Globus pallidus (tissue), 1 donor: ENCODE results near the gene PIRT.
"Not testable (repeated sequence)": the region's sequence is repeated elsewhere in the genome, so short reads cannot be mapped to it uniquely, and the experiment has no call there.

Experiments used
- DNase-seq: peaks from one replicate; pipeline ENCODE4 v3.0.0-alpha.2; 2015; ENCODE audit warnings: low spot score

Gene PIRT

GRCh38 chr17:10837921-10838320 lies at the start of gene PIRT:
Gene PIRT, minus strand, starts transcription at chr17:10838087. Its CDS starts 12,442 bp downstream, at chr17:10825645.
- no peak for DNase-seq

- DNase-seq, result no peak
Measured at GRCh38 chr17:10881959-10882358, 44.1 kb upstream of the PIRT start.

GRCh38 chr17:10879190-10879836 lies 41.4 kb upstream of the PIRT start:
- DNase-seq, result peak; percentile 55

- peak; percentile 34 for DNase-seq
Measured at GRCh38 chr17:10875984-10876555, 38.2 kb upstream of the PIRT start.

DNA sequence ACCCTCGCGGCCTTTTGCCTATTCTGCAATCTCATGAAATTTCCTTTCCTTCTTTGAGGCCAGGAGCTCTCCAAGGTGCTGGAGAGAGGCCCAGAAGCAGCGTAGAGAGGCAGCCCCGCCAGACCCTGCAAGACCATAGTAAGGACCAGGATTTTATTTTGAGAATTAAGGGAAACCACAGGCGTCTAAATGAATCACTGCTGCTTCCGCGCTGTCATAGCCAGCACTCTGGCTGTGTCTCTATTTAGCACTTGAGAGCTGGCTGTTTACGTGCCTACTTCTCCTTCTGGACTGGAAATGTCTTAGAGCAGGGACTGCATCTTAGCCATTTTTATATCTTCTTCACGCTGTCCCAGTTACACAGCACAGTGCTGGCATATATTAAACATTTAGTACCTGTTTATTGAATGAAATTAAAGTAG lies 37.6 kb upstream of the PIRT start:
- DNase-seq, result peak; percentile 42

DNA sequence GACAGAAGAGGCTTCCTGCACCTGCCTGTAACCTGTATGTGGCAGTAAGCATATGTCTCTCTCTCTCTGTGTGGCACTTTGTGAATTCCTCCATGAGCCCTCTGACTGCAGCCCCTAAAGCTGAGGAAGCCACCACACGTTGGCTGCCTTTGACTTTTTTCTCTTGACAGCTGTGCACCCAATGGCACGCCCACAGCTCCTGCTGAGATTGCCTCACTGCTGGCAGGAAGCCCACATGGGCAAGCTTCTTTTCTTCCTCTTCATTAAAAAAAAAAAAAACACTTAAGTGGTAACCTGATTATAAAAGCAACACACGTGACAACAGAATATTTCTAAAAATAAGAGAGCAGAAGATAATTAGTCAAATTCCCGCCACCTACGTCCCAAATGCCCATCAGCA lies 34.0 kb upstream of the PIRT start:
- no peak for DNase-seq

DNA sequence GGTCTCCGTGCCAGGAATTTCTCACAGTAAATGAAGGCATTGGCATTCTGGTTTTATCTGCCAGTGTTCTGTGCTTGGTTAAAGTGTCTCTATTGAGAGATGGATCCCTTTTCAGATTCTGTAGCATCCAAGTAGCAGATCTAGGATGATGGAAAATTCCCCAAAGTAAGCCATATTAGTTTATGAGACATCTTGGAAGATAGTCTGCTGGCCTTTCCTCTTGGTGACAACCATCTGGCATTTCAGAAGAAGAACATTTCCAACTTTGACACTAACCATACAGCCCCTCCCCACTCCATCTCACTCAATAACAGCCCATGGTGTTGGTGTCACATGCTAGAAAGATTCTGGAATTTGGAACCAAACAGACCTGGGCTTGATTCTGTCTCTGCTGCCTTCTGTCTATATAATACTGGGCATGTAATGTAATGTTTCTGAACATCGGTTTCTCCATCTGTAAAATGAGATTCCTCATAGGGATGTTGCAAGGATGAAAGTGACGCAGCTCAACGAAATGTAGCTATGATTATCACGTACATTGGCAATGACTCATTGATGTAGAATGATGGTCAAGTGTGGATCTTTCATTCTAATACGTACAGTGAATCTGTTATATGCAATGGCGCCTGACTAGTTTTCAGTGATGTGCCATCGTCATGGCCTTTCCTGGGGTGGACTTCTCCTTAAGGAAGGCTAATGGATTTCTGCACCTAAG lies 32.6 kb upstream of the PIRT start:
- DNase-seq, result no peak

DNA sequence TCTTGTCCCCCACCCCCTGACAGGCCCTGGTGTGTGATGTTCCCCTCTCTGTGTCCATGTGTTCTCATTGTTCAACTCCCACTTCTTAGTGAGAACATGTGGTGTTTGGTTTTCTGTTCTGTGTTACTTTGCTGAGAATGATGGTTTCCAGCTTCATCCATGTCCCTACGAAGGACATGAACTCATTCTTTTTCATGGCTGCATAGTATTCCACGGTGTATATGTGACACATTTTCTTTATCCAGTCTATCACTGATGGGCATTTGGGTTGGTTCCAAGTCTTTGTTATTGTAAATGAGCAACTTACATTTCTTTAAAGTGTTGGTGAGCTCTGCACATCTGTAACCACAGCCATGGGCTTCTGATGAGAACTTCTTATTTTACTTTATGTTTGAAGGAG lies 30.9 kb upstream of the PIRT start:
- not testable (repeated sequence) for DNase-seq

DNA sequence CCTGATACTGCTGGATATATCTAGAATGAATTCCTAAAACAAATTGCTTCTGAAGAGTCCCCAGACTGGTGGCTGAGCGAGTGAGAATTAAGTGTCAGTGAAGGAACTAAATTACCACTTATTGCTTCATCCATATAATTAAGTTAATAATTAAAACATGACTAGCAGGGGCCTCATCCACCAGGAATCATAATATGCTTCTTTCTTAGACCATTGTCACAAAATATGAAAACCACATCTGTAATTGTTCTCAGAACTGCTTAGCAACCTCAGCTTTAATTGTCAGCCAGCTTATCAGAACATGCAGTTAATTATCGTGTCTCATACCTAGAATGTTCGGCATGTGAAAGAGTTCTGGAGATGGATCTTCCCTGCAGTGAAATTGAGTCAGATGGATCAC lies 21.2 kb upstream of the PIRT start:
- DNase-seq, result no peak

GRCh38 chr17:10857976-10858375 lies 20.1 kb upstream of the PIRT start:
- no peak for DNase-seq

GRCh38 chr17:10846636-10847035 lies 8.7 kb upstream of the PIRT start:
- DNase-seq, result not testable (repeated sequence)

GRCh38 chr17:10845388-10845751 lies 7.5 kb upstream of the PIRT start:
- no peak for DNase-seq

DNA sequence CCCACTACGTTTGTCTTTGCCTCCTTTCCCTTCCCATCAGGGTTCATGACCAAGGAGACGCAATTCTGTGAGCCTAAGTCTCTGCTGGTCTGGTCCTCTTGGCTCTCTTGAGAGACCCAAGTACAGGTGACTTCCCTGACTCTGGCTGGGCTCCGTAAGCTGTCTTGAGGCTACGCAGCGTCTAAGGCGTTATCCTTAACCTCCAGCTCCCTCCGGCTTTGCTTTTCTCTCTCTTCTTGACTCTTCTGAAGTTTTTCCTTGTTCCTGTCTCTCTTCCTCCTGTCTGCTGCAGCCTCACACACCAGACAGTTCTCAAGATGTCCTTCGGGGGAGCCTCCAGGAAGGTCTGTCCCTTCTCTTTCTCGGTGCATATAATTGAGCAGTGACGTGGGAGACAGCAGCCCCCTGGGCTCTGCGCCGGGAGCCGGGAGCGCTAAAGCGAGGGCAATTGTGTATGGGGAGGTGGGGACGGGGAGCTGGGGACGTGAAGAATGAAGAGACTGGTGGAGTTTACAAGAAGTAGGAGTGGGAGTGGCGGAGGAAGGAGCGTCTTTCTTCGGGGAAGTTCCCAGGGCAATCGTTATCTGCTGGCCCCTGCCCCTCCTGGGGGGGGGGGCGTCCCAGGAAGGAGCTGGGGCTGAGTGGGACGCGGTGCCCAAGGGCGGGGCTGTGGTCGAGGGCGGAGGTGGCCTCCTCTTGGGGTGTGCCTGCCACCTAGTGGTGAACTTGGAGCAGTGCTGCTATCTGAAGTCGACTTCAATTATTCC lies 6.9 kb upstream of the PIRT start:
- peak; percentile 58 for DNase-seq

DNA sequence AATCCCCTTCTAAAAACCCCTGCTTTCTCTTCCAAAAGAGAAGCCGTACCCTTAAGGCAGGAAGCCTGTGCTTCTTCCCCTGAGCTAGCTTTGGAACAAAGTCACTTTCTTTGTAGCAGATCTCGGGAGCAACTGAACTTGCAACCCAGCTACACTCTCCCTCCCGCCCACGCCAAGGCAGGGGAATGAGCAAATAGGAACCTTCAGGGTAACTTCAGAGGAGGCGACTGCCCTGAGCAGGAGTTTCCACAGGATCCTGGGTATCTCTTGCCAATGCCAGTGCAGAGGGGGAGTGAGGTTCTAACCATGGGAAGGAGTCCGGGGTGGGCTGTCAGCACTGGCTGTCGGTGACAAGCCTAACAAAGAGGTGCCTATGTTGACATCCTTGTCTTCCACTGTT lies 5.9 kb upstream of the PIRT start:
- DNase-seq, result no peak

GRCh38 chr17:10842658-10843057 lies 4.8 kb upstream of the PIRT start:
- peak; percentile 81 for DNase-seq

DNA sequence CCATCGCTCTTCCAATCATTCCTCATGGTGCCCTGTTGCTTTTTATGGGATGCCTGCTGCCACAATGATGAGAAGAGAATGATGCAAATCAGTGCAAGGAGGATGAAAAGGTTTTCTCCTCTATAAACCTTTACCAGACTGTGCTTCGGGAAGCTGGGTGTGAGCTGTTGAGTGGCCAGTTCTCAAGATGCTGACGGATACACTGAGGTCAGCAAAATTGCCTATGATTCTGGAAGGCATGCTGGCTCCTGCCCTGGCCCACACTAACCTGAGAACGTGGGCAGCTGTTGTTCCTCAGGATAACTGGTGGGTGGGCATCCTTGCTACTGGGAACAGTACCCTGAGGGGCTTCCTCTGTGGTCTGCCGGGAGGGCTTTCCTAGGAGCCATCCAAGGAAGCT lies 795 bp upstream of the PIRT start:
- no peak for DNase-seq

GRCh38 chr17:10836966-10837590 lies 809 bp downstream of the PIRT start:
- DNase-seq, result no peak

DNA sequence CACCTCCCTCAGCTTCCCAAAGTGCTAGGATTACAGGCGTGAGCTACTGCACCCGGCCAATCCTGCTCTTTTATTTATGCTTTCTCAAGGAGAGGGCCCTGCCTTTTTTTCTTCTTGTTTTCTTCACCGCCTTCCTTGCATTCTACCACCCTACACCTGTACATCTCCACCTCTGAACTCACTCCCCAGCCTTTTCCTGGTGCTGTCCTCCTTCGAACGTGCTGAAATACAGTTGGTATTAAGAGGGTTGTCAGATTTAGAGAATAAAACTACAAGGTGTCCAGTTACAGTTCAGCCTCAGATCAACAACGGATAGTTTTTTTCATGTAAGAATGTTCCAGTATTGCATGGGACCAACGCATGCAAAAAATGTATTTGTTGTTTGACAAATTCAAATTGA lies 1.7 kb downstream of the PIRT start:
- no peak for DNase-seq

DNA sequence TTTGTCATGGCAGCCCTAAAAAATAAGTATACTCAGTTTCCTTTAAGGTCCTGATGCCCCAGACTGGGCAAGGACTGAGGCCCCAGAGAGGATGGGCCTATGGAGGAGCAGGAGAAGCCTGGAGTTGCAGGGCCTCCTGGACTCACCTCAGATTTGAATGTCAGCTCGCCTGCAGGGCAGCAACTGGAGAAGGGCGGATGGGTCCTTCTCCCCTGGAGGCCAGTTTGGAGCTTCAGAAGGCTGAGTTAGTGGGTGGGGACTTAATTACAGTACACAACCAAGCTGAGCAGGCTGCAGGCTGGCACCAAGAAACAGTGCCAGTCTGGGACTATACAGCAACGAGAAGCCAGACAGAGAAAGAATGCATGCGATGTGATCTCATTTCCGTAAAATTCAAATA lies 6.2 kb downstream of the PIRT start:
- DNase-seq, result no peak

DNA sequence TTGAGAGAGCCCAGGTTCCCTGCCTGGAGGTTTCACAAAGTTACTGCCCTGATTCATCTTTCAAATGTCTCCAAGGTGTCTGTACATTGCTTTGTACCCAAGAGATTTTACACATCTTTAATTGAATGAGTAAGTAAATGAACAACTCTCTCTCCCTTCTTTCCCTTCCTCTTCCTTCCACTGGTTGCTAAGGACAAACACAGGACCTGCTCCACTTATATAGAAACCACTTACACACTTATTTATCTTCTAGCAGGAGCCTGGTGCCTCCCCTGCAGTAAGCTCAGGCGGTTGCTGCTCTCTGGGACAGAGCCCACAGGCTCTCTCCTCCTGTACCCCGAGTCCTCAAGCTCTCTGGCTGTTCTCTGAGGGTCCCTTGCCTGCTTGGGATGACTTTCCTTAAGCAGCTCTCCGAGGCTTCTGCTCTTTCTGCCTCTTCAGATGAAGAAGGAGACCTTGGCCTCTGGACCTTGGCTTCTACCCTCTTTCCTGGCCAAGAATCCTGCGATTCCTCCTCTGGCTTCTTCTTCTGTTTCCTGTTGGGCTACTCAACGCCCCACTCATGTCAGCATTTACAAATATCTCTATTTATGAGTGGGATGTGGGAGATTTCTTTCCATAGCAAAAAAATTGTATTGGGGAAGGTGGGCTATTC lies 9.9 kb downstream of the PIRT start:
- no peak for DNase-seq

DNA sequence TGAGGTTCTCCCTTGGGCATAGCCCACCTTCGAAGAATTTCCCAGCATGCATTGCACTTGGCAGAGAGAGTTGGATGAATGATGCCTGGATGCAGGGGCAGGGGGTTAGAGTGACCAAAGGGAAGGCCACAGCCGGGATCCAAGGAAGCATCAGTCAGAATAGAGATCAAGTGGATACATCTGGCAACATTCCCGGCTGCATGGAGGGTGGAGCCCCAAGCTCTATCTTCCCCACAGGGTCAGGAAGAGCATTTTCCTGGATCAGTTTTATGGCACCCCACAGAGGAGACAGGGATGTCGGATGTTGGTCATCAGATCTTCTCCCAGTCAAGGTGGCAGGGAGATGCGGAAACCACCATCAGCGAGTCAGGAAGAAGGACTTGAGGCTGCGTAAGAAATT lies 13.0 kb downstream of the PIRT start:
- DNase-seq, result no peak

DNA sequence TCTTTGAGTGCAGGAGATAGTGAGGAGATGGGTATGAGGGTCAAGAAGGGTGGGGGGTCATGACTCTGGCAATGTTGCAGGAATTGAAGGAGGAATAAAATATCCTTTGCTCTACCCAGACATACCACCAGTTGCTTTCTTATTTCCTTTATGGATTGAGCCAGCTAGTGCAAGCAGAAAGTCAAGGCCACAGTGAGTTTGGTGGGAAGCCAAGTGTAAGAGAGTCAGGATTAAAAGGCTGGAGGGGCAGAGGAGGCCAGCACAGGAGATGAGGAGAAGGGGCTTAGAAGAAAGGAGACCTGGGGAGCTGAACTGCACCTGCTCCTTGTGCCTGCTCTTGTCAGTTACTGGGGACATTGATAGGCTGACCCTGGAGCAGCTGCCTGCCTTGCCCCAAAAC lies 16.1 kb downstream of the PIRT start:
- no peak for DNase-seq
